ENCODE results near the gene DCANP1. TPM values are rescaled to one million over a fixed set of nuclear protein-coding genes. Genes with fewer than 3 reads are reported as not detected.

Gene DCANP1
- total RNA-seq, 1 donor from 2014 or later: not detected

DNA sequence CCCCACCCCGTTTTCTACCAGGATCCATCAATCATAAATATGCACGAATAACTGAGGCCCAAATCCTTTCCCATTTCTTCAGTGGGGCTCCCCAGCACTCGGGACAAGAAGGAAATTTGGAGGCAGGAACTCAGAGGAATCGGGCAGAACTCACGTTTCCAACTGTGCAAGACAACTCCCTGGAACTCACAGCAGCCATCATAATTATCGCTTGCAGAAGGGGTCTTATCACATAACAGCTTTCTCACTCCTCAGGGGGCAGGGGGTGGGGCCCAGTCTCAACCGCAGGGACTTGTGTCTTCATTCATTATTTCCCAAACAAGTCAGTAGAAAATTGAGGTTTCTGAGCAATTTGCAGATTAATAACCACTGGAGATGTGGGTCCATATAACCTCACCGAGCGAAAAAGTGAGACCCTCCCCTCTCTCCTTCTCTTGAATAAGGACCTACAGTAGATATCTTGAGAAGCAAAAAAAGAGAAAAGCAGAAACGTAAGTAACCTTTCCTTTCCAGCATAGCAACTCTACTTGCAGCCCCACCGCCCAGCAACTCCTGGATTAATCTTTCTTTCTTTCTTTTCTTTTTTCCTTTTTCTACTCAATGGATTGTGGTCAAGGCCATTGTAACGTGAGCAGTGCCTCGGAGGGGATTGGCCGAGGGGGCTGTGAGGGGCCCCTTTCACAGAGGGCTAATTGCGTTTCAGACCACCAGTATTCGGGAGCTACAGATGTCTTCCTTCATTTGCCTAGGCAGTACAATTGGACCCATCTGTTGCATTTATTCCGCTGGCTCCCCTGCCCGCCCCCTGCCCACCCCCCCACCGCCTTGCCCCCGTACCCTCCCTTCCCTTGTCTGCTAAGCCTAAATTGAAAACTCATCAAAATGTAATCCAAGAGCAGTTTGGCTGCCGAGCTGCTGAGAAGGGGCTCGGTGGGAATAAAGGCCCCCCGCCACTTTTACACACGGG, 29.8 kb upstream of the DCANP1 start:
- FAIRE-seq (no peak), DNase-seq (ENCODE audit: low read depth) (no peak)
- no peaks in the 10 kb centered on the region for H3K27me3 ChIP-seq (ENCODE audit: control insufficient read depth, insufficient read depth, low read length)
- H3K36me3 ChIP-seq (ENCODE audit: control insufficient read depth, insufficient read depth, low read length): no peaks in the 10 kb centered on the region
- no peak overlapping the region for H3K4me3 ChIP-seq (ENCODE audit: low read depth, low read length)
- no peak for TF ChIP-seq CTCF (IDR thresholded peaks at IDR 0.05; ENCODE audit: insufficient read depth, low read length, severe bottlenecking)

DNA sequence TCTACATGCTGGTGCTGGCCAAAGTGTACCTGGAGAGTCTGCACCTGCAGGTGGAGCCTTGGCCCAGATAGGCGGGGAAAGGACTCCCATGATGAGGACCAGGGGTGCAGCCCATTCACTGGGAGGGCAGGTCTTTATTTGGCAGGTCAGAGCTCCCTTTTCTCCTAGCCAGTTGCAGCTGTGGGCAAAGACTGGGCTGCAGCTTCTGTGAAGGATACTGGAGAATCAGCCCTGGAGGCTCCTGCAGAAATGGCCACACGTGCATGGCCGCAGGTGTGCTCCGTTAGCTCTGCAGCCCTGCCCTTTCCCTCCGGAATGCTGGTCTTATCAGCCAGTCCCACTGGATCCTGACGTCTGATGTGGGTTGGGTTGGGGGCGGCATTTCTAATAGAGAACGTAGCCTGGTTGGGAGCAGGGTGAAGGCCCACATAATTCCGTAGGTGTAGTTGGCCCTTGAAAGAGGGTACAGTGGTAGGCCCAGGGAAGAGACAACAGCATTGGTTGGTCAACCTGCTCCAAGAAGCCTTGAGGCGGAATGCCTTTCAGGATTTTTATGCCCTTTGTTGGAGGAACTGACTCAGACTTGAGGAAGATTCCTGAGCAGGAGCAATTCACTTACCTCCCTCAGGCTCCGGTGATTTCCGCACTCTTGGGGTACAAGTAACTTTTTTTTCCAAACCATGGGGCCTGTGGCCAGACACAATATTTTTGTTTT, 27.0 kb upstream of the DCANP1 start:
- no peak for TF ChIP-seq CTCF (IDR thresholded peaks at IDR 0.05; ENCODE audit: insufficient read depth, low read length, severe bottlenecking)
- H3K27me3 ChIP-seq (ENCODE audit: control insufficient read depth, insufficient read depth, low read length): peaks cover 2% of the 10 kb centered on the region
- DNase-seq (ENCODE audit: low read depth) (no peak), FAIRE-seq (no peak)
- no peaks in the 10 kb centered on the region for H3K36me3 ChIP-seq (ENCODE audit: control insufficient read depth, insufficient read depth, low read length)
- no peak overlapping the region for H3K4me3 ChIP-seq (ENCODE audit: low read depth, low read length)

DNA sequence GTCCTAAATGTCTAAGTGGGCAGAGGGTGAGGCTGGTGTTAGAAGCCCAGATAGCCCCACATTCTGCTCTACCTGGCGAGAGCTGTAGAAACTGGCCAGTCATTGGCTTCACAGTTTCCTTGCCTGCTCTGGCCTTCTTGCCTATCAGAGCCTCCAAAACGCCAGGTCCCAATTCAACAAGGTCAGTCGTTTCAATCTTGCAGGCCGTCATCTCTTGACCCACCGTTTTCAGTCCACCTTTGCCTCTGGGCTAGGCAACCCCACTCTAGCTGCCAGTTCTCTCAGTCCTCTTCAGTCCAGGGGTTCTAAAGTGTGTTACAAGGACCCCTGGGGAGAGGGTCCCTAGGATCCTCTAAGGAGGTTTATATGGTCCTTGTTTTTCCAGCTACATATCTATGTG, 25.0 kb upstream of the DCANP1 start:
- DNase-seq (ENCODE audit: low read depth) (no peak), FAIRE-seq (no peak)
- TF ChIP-seq CTCF (IDR thresholded peaks at IDR 0.05; ENCODE audit: insufficient read depth, low read length, severe bottlenecking): no peak
- no peak overlapping the region for H3K4me3 ChIP-seq (ENCODE audit: low read depth, low read length)
- no peaks in the 10 kb centered on the region for H3K36me3 ChIP-seq (ENCODE audit: control insufficient read depth, insufficient read depth, low read length)
- H3K27me3 ChIP-seq (ENCODE audit: control insufficient read depth, insufficient read depth, low read length): peaks cover 7% of the 10 kb centered on the region

- H3K27me3 ChIP-seq (ENCODE audit: control insufficient read depth, insufficient read depth, low read length): peaks cover 7% of the 10 kb centered on the region
- no peak for FAIRE-seq
- no peak for TF ChIP-seq CTCF (IDR thresholded peaks at IDR 0.05; ENCODE audit: insufficient read depth, low read length, severe bottlenecking)
- no peak for DNase-seq (ENCODE audit: low read depth)
- H3K36me3 ChIP-seq (ENCODE audit: control insufficient read depth, insufficient read depth, low read length): no peaks in the 10 kb centered on the region
- no peak overlapping the region for H3K4me3 ChIP-seq (ENCODE audit: low read depth, low read length)
Measured at GRCh38 chr5:135471726-135472125, 24.6 kb upstream of the DCANP1 start.

DNA sequence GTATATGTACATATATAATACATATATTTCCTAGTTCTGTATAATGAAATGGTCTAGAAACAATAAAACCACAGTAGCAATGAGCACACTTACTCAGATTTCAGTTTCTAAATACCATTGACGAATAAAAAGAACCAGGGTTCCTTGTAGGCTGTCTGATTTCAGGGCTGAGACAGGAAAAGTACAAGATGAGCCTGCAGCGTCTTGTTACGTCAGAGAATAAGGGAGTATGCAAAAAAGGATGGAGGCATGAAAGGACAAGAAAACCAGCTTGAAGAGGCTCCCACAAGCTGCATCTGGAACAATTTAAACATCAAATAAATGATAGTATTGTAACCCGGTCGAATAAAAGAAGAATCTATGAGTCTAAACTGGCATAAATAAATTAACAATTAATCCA, 22.8 kb upstream of the DCANP1 start:
- no peak for DNase-seq (ENCODE audit: low read depth)
- no peak for FAIRE-seq
- no peak for TF ChIP-seq CTCF (IDR thresholded peaks at IDR 0.05; ENCODE audit: insufficient read depth, low read length, severe bottlenecking)
- no peaks in the 10 kb centered on the region for H3K36me3 ChIP-seq (ENCODE audit: control insufficient read depth, insufficient read depth, low read length)
- peaks cover 9% of the 10 kb centered on the region for H3K27me3 ChIP-seq (ENCODE audit: control insufficient read depth, insufficient read depth, low read length)
- no peak overlapping the region for H3K4me3 ChIP-seq (ENCODE audit: low read depth, low read length)

Measured in bronchial epithelial cell (primary cell).